HG03108 (cell line): ENCODE measurements around the gene PKNOX1.
"Not testable (repeated sequence)": the region's sequence is repeated elsewhere in the genome, so short reads cannot be mapped to it uniquely, and the experiment has no call there.

Experiments
- ATAC-seq: cut with Tn5 transposase; IDR thresholded peaks from one replicate; pipeline ENCODE4 v1.9.1; 2021; ENCODE audit warnings: moderate library complexity; ENCODE audit not compliant: unreplicated experiment

The PKNOX1 gene

GRCh38 chr21:43015906-43016540, 41.7 kb downstream of the PKNOX1 start:
- no peak for ATAC-seq

DNA sequence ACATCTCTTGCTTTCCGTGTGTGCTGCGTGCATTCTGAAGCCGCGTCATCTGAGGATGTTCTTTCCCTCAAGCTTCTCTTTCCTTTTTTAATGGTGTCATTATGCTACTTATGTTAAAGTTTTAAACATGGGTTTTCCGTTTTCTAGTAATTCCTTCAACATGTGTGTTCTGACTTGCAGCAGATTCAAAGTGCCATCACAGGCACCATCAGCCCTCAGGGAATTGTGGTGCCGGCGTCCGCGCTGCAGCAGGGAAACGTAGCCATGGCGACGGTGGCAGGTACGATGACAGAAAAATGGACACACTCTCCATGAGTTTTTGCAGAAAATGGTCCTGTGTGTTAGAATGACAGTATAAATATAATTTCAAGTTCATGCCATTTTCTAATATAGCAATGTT, 42.4 kb downstream of the PKNOX1 start:
- no peak for ATAC-seq

- ATAC-seq, result no peak
Measured at GRCh38 chr21:43018519-43018918, 44.2 kb downstream of the PKNOX1 start.

- no peak for ATAC-seq
Measured at GRCh38 chr21:43020177-43020576, 45.8 kb downstream of the PKNOX1 start.

DNA sequence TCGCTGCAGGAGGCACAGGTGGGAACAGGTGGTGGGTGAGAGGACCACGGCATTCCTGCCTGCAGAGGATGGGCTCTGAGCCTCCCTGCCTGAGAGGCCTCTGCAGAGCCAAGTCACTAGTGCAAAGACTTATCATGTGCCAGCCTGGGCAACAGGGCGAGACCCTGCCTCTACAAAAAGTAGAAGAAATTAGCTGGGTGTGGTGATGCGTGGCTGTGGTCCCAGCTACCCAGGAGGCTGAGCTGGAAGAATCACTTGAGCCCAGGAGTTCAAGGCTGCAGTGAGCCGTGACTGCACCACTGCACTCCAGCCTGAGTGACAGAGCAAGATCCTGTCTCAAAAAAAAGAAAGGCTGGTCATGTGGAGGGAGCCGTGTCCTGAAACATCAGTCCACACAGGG, 46.4 kb downstream of the PKNOX1 start:
- ATAC-seq, result no peak

GRCh38 chr21:43021191-43021590, 46.8 kb downstream of the PKNOX1 start:
- no peak for ATAC-seq

DNA sequence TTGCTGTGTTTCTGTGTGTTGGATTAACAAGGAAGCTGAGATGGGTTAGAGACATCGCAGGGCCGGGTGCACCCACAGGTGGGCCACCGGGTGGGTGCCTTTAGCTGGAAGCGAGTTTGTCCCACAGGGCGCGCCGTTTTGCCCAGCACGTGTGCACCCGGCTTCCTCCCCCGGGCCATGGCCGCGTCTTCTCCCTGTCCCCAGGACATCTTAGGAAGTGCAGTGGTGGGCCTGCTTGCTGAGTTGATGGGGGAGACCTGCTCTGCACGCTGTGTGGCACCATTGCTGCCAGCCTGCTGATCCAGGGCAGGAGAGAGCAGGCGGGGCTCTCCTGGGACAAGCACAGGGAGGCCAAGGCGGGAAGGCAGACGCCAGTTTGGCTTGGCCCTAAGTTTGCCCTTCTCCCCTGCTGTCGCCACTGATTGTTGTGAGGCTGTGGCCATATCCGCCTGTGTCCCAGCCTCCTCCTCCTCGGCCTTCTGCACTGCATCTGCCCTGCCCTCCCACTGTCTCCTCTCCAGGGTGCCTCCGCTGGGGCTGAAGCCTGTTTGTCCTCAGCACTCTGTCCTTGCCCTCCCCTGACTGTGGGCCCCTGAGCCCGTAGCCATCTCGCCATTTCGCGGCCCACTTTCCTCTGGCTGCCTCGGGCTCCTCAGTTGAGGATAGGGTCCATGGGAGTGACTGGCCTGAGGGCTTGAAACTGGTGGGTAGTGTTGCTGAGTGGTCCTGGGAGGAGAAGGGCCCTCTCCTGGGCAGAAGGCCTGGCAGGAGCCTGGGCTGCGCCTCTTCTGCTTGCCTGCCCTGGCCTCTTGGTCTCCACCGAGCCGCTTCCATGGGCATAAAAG, 47.6 kb downstream of the PKNOX1 start:
- no peak for ATAC-seq

DNA sequence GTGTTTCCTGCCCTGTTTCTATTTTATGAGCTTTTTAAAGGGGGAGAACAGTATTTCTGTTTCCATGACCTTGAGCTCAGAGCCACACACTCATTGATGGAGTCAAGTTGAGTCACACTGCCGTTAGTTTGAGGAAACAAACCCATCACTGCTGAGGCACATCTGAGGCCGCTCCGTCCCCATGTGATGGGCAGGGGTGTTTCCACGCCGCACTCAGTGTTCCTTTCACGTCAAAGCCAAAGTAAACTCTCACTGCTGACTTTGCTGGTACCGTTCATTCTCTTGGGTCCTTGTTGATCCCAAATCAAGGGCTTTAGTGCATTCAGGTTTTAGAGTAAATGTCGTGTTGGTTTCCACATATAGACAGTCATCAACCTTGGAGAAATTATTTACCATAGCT, 48.8 kb downstream of the PKNOX1 start:
- ATAC-seq, result no peak

GRCh38 chr21:43024439-43025136, 50.2 kb downstream of the PKNOX1 start:
- ATAC-seq, result no peak

- no peak for ATAC-seq
Measured at GRCh38 chr21:43025636-43026180, 51.3 kb downstream of the PKNOX1 start.

GRCh38 chr21:43027846-43028731, 53.7 kb downstream of the PKNOX1 start:
- ATAC-seq, result no peak

DNA sequence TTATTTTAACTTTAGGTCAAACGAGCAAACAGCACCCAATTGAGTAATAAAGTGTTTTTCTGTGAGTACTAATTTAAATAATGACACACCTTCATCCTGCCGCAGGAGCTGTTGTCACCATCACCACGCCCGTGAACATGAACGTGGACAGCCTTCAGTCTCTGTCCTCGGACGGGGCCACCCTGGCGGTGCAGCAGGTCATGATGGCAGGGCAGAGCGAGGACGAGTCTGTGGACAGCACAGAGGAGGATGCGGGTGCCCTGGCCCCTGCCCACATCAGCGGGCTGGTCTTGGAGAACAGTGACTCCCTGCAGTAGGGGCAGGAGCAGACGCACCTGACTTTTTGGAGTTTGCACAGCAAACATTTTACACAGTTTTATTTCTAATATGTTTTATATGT, 55.4 kb downstream of the PKNOX1 start:
- ATAC-seq, result no peak

DNA sequence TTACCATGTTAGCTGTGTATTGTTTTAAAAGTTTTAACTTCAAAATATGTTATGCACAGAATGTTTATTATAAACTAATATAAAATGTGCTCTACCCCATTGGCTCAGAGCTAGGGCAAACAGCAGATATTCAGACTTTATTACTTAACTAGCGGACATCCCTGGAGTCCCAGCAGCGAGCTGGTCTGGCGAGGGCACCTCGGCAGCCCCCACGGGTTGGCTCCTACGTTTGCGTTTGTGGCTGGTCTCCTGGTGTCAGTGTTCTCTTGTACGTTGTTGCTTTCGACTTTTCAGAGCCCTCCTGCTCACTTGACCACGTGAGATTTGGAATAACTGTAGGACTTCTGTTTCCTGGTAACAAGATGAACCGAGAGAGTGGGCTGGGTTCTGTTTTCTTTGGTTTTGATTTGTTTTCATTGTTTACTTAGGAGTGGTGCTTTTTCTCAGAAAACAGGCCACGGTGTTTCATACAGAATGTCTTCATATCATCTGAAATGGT, 56.8 kb downstream of the PKNOX1 start:
- no peak for ATAC-seq

DNA sequence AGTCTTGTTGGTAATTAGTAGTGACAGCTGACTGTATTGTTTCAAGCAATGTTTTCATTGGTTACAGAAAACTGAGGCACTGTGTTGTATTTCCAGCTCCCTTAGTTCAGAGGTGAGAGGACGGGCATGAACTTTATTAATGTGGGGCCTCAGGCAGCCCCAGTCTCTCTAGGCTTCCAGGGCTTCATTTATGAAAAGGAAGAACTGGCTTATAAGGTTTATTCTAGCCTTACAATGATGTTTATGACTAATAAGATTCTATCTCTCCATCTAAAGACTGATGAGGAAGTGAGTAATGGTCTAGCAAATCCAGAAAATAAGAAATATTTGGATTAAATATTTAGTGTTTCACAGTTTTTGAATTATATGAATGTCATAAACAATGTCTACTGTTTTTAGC, 59.7 kb downstream of the PKNOX1 start:
- ATAC-seq, result no peak

DNA sequence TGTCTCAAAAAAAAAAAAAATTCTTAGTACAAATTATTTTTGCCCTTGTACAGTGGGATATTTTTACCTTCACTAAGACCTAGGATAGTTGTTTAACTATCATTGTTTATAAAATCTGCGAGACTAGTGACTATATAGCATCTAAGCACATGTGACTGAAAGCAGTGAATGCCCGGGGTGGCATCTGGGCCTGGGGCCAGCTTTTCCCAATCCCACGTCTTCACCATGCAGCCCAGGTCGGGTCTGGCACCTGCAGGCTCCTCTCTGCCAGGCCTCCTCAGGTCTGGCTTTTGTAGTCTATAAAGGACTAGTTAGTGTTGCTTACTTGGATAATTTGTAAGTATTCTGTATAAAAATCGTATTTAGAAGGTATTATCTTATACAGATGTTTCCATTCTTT, 60.5 kb downstream of the PKNOX1 start:
- ATAC-seq, result no peak

GRCh38 chr21:43036889-43037288, 62.5 kb downstream of the PKNOX1 start:
- ATAC-seq, result not testable (repeated sequence)

- not testable (repeated sequence) for ATAC-seq
Measured at GRCh38 chr21:43037918-43038658, 63.7 kb downstream of the PKNOX1 start.

DNA sequence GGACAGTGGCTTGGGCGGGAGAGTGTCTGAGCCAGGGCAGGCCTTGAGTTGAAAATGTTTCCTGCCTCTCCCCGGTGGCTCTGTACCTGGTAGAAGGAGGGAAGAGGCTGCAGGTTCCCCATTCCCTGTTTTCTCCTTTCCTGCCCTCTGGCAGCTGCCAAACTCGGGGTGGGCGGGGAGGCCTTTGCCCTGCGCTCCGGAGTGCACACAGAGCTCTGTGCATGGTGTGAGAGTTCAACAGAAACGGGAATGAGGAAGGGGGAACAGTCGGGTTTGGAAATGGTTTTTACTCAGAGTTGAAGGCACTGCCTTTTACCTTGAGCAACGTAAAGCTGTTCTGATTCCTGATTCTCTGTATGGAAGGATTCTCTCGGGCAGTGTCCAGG, 64.3 kb downstream of the PKNOX1 start:
- ATAC-seq, result not testable (repeated sequence)

GRCh38 chr21:43042169-43042568, 67.8 kb downstream of the PKNOX1 start:
- ATAC-seq, result not testable (repeated sequence)

DNA sequence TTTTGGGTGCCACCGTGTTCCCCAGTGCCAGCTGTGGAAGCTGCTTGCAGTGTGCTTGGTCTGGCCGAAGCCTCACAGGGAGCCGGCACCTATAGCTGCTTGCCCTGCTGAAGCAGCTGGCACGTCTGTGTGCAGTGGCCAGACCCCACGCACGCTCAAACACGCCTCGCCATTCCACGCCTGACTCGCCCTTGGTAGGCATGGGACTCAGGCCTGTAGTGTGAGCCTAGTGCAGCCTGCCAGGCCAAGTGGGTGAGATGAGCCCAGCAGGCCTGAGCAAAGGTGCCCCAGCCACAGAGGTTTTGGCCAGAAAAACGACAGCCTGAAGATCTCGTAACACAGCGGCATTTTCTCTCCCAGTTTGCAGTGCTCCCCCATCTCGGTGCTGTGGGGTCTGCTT, 68.9 kb downstream of the PKNOX1 start:
- ATAC-seq, result not testable (repeated sequence)
